Suppressor macrophage treated with lipopolysaccharide for 4 hours (primary cell): ENCODE data around the gene WSB2.
A peak's percentile ranks its signal among the peaks of the same experiment; 100 is the strongest.
"Not testable (repeated sequence)": the region's sequence is repeated elsewhere in the genome, so short reads cannot be mapped to it uniquely, and the experiment has no call there.

ENCODE experiments used
- DNase-seq: peaks from one replicate; pipeline ENCODE4 v3.0.0-alpha.2; 2020

Gene WSB2

GRCh38 chr12:118061011-118061872 is at the start of gene WSB2:
WSB2 (minus strand) TSS chr12:118061179; CDS start chr12:118061048, 131 bp downstream.
- DNase-seq: peak; percentile 76

GRCh38 chr12:118109088-118109487 is 48.1 kb upstream of the WSB2 start:
- DNase-seq: no peak

GRCh38 chr12:118107694-118108093 is 46.7 kb upstream of the WSB2 start:
- no peak for DNase-seq

- DNase-seq: no peak
These were observed 46.0 kb upstream of the WSB2 start for GRCh38 chr12:118107011-118107410.

- DNase-seq: peak; percentile 62
These were observed 42.8 kb upstream of the WSB2 start, which contains the start of gene VSIG10 for GRCh38 chr12:118103601-118104382. VSIG10 (minus strand) TSS chr12:118104011; CDS start chr12:118103671, 340 bp downstream.

DNA sequence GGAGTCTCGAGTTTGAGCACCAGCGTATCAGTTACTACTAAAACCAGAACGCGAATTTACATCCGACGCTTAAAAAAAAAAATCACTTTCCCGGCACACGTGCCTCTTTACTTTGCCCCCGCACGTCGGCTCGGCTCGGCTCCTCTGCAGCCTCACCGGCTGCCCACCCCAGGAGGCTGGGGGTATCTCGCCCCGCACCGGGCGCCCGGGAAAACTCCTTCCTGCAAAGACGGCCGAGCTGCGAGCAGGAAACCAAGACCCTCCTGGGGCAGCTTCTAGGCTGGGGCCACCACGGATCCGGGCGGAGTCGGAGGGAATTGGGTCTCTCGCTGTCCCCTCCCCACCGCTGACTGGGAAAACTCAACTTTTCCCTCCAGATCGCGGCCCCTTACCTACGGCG is 42.2 kb upstream of the WSB2 start:
- peak; percentile 8 for DNase-seq

- DNase-seq: no peak
These were observed 41.6 kb upstream of the WSB2 start for GRCh38 chr12:118102609-118103008.

GRCh38 chr12:118102070-118102469 is 41.1 kb upstream of the WSB2 start:
- DNase-seq: no peak

DNA sequence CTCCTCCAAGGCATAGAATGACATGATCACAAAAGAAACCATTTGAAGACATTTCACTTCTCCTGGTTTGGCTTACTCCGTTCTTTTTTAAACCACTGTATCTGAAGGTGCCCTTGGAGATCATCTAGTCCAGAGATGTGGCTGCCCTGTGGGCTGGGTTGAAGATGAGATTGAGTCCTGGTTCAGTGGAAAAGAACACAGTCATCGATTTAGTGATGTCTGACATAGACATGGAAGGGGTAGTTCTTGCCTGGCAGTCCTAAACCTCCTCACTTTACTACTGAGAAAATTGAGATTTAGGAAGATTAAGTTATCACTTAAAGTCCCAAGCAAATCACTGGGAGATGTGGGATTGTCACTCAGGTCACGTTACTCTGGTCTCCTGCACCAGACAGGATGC is 40.1 kb upstream of the WSB2 start:
- no peak for DNase-seq

- DNase-seq: no peak
These were observed 38.1 kb upstream of the WSB2 start for GRCh38 chr12:118098911-118099671.

DNA sequence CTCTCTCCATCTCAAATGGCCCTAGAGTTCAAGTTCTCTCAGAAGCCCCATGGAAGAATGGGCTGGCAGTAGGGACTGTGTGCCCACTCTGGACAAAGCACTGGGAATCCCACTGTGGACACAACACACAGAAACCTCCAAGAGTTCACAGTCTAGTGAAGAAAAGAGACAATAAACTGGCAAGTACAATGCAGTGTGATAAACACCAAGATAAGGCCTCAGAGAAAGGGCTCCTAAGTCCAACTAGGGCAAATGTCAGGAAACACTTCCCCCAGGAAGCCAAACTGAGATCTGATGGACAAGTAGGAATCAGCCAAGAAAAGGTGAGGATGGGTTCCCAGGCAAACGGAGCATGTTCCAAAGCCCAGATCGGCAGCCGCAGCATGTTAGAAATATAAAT is 37.4 kb upstream of the WSB2 start:
- no peak for DNase-seq

DNA sequence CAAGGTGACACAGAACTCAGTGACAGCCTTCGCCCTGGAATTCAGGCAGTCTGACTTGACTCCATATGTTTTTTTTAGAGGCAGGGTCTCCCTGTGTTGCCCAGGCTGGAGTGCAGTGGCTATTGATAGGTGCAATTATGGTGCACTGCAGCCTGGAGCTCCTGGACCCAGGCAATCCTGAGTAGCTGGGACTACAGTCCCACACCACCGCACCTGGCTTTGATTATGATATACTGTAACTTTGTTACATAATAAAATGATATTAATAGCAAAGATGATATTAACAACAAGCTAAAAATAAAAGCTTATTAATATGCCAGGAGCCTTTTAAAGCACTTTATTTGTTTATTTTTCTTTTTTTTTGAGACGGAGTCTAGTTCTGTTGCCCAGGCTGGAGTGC is 33.1 kb upstream of the WSB2 start:
- no peak for DNase-seq

- DNase-seq: no peak
These were observed 28.8 kb upstream of the WSB2 start for GRCh38 chr12:118089782-118090181.

GRCh38 chr12:118082161-118082560 is 21.2 kb upstream of the WSB2 start:
- no peak for DNase-seq

DNA sequence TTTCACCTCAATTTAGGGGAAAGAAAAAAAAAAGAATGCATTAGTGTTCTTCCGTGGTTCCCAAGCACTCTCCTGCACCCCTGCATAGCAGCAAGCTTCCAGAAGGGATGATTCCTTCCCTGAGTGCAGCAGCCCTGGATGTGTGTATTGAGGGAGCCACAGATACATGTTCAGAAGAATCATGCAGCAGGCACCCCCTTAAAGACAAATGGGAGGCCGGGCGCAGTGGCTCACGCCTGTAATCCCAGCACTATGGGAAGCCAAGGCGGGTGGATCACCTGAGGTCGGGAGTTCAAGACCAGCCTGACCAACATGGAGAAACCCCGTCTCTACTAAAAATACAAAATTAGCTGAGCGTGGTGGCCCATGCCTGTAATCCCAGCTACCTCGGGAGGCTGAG is 20.5 kb upstream of the WSB2 start:
- DNase-seq: not testable (repeated sequence)

DNA sequence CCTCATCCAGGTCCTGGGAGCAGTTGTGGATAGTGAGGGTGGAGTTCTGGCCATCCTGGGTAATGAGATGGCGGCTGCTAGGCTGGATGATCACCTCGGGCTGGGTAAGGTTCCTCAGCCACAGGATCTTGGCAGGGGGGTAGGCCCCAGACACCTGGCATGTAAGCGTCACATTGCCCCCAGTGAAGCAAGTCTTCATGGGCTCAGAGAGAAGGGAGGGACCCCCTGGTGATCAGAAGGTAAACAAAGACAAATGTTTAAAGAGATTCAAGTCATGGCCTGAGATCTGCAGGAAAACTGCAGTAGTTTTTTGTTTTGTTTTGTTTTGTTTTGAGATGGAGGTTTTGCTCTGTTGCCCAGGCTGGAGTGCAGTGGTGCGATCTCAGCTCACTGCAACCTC is 12.8 kb upstream of the WSB2 start:
- DNase-seq: no peak

GRCh38 chr12:118070650-118071049 is 9.7 kb upstream of the WSB2 start:
- DNase-seq: no peak

DNA sequence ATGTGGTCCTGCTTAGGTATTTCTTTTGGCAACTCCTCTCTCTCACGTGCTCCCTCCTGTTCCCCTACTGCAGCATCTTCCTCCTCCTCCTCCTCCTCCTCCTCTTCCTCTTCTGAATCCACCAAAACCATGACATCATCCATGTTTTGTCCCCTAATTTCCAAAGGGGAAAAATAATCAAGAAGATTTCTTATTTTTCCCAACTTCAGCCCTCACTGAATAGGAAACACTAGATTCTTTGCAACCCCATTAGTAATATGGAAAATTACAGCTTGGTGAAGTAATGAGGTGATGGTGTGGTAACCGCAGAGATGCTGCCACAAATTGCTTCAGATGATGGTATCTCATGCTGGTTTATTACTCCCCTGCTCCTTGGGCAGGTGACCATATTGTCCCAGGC is 7.5 kb upstream of the WSB2 start:
- DNase-seq: no peak

- peak; percentile 15 for DNase-seq
These were observed 4.4 kb upstream of the WSB2 start for GRCh38 chr12:118065380-118065779.

DNA sequence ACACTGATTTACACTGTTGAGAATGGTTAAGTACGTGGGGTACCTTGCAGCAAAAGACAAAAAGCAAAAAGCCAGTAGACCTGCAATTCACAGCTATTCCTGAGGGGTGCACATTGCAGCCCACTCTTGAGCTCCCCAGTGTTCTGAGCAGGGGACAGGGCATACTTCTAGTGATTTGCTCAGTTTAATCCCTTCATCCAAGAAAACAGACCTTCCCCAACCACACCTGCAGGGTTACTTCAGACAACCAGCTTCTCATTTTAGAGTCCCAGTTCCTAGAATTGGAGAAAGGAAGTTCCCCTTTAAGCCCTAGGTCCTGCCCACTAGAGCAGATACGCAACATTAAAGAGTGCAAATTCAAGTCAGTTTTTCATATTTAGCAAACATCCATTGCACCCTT is 3.6 kb upstream of the WSB2 start:
- DNase-seq: peak; percentile 25

DNA sequence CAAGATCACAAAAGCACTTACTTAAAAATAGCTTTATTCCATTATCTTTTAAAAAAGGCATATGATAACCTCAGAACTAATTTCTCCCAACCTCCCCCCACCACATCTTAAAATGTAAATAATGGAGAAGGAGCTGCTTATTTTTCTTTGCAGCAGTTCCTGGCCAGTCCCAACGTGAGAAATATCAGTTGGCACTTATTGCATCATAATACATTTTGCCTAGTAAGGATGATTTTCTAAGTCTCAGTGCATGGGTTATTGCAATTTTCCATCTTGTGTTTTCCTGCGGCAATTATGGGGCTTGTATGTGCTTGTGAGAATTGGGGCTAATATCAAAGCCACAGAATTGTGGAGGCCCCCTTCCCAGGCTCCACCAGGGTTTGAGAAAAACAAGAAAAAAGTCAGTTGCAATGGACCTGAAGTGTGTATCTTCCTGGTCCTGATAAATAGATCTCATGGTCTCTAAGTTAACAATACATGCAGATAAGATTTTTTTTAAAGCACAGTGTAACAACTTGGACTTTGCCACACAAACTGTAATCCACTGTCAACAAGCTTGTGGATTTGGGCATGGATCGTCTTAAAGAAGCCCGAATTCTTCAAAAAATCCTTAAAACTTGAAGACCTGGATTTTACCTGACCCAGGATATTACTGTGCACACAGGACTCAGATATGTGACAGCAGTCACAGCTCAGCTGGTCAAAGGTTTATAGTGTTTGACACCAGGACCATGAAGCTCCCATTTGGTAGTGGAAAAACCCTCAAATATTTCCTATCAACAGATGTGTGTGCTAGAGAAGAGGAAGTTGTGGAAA is 2.8 kb upstream of the WSB2 start:
- peak; percentile 48 for DNase-seq
